Dermis blood vessel endothelial cell (primary cell): ENCODE results near the gene GFER. TPM values are rescaled to one million over a fixed set of nuclear protein-coding genes. Genes with fewer than 3 reads are reported as not detected.
A peak's percentile ranks its signal among the peaks of the same experiment; 100 is the strongest.

ENCODE experiments used
- DNase-seq: peaks from one replicate; pipeline ENCODE4 v3.0.0; 2010
- total RNA-seq: library from RNA; depleted of rRNA; stranded (reverse); fragments of >200 nt; gene quantifications from 2 replicates; pipeline ENCODE4 v1.2.3, GENCODE V29; 2014

GFER gene
- total RNA-seq, 1 donor from 2014 or later = 9.0 TPM

GRCh38 chr16:2027024-2028010 is 43.3 kb downstream of the GFER start:
- DNase-seq = peak; percentile 52

GRCh38 chr16:2028146-2028545 is 44.2 kb downstream of the GFER start:
- no peak for DNase-seq

GRCh38 chr16:2028620-2029220 is 44.7 kb downstream of the GFER start:
- no peak for DNase-seq

DNA sequence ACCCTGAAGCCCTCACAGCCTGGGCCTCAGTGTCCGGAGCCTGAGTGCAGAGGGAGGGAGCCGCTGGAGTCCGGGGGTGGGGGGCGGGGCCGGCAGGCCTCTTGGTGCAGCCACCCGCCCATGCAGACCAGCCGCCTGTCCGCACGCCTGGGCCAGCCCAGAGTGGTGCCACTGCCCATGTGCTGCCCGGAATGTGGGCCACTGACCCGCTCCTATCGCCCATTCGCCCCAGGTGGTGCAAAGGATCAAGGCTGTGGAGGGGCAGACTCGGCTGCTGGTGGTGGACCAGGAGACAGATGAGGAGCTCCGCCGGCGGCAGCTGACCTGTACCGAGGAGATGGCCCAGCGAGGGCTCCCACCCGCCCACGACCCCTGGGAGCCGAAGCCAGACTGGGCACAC is 45.4 kb downstream of the GFER start:
- no peak for DNase-seq

- DNase-seq = no peak
These were observed 46.0 kb downstream of the GFER start for GRCh38 chr16:2030036-2030435.

DNA sequence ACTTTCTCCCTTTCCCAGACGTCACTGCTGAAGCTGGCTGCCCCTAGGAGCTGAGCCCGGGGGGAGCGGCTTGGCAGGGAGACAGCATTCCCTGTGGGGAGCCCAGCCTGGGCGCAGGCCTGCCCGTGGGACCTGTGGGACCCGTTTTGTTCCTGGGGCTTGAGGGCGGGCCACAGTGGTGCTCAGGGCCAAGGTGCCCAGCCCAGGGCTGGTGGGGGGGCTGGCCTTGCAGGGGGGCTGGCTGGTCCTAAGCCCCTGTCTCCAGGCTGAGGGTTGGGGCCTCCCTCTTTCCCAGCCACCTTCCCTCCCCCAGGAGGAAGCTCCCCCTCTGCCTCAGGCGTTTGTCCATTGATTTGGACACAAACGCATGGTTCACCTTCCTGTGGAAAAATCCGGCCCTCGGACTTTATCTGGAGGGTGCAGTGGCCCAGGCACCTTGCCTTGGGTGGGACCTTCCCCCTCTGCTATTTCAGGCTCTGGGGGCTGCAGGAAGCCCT is 47.1 kb downstream of the GFER start:
- DNase-seq = peak; percentile 64

- no peak for DNase-seq
These were observed 48.5 kb downstream of the GFER start for GRCh38 chr16:2032285-2033056.

DNA sequence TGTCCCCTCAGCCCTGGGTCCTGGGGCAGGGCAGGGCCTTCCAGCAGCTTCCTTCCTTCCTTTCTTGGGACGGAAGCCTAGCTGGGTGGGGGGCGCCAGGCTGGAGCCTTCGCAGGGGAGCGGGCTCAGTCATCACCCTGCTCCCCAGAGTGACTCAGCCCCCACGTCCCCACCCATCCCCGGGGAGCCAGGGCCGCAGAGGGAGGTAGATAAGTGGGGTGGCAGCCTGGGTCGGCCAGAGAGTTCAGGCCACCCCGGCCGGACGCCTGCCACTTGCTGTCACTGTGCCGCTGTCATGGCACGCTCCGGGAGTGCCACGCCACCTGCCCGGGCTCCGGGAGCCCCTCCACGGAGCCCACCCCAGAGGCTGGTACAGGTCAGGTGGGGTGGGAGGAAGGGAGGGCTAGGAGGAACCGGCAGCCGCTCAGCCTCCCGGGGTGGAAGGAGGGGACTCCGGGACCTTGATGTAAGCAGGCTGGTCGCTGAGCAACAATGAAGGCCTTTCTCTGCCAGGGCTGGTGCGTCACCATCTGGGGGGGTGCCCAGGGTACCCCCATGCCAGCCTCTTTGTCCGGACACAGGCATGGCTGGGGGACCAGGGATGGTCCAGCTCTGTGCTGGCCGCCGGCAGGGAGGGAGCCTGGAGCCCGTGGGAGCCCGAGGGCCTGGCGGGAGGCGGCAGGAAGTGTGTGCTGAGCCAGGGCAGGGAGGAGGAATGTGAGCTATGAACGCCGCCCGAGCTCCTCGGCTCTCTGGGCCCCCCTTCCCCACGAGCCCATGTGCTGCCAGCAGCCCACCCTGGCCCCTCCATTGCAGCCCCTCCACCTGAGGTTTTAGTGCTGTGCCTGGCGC is 49.3 kb downstream of the GFER start:
- DNase-seq = peak; percentile 76

DNA sequence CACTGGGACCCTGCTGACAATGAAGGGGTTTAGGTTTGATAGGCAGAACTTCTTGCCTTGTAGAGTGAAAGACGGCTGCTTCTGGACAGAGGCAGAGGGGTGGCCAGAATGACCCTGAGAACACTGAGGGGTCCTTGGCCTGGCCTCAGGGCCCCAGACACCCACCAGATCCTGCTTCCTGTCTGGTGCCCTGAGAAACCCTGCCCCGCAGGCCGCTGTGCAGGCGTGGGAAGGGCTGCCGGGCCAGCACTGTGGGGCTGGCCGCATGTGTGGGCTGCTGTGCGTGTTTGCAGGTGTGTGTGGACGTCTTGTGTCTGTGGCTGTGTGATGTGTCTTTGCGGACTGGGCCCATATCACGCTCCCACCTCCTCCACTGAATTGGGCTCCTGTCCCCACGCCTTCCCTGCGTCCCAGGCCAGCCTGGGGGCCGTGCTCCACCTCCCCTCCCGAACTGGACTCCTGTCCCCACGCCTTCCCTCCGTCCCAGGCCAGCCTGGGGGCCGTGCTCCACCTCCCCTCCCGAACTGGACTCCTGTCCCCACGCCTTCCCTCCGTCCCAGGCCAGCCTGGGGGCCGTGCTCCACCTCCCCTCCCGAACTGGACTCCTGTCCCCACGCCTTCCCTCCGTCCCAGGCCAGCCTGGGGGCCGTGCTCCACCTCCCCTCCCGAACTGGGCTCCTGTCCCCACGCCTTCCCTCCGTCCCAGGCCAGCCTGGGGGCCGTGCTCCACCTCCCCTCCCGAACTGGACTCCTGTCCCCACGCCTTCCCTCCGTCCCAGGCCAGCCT is 50.1 kb downstream of the GFER start:
- peak; percentile 40 for DNase-seq

DNA sequence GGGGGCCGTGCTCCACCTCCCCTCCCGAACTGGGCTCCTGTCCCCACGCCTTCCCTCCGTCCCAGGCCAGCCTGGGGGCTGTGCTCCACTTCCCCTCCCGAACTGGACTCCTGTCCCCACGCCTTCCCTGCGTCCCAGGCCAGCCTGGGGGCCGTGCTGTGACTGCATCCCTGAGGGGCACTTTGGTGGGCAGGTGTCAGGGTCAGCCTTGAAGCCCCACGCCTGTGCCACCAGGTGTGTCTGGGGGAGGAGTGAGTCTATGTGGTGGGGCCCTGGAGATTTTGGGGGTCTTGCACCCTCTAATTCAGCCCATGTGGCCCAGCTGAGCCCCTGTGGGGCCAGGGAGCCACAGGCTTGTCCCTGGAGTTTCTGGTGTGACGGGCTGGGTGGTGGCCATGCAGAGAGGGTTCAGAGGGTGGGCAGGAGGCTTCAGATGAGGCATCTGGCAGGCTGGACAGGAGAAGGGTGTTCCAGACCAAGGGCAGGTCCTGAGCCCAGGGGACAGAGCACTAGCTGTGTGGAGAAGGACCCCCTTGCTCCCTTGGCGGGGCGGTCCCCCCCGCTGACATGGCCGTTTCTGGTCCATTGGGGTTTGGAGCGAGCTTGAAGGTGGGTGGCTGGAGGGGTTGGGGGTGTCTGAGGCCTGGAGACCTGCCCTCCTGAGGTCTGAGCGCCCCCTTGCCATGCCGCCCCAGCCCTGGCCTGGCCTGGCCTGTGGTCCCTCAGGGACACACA is 50.9 kb downstream of the GFER start:
- DNase-seq = no peak

- DNase-seq = peak; percentile 55
These were observed 51.6 kb downstream of the GFER start for GRCh38 chr16:2035431-2036199.

GRCh38 chr16:2036200-2036966 is 52.4 kb downstream of the GFER start:
- no peak for DNase-seq

DNA sequence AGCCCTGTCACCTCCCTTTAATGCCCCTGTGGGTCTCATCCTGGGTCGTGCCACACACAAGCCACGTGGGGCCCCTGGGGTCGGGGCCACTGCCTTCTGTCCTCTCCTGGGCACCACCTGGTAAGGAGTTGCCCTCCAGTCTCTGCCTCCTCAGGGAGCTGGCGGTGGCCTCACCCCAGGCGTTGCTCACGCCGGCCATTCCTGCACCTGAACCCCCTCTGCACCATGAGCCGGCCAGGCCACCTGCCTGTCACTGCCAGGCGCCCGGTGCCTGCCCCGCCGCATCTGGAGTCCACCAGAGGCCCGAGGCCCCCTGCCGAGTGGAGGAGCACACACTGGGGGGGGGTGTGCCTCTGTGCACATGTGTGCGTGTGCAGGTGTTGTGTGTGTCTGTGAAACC is 53.1 kb downstream of the GFER start:
- no peak for DNase-seq

Other genes starting within 250 kb of the GFER start
- gene NME3, start 212.7 kb upstream of the GFER start, total RNA-seq = 46.6 and 87.3 TPM in 2 replicates
- 9.7 and 16.5 TPM in 2 replicates for gene EME2, start 211.4 kb upstream of the GFER start, total RNA-seq
- 77.1 and 84.7 TPM in 2 replicates for gene MRPS34, start 211.1 kb upstream of the GFER start, total RNA-seq
- 57.6 and 82.2 TPM in 2 replicates for gene SPSB3, start 201.6 kb upstream of the GFER start, total RNA-seq
- gene NUBP2, start 201.2 kb upstream of the GFER start, total RNA-seq = 91.8 and 110 TPM in 2 replicates
- not detected in 2 replicates for gene IGFALS, start 190.5 kb upstream of the GFER start, total RNA-seq
- gene HAGH, start 157.4 kb upstream of the GFER start, total RNA-seq = 76.5 and 89.2 TPM in 2 replicates
- 79.7 and 82.4 TPM in 2 replicates for gene FAHD1, start 157.0 kb upstream of the GFER start, total RNA-seq
- gene MEIOB, start 112.0 kb upstream of the GFER start, total RNA-seq = not detected in 2 replicates
- gene HS3ST6, start 65.8 kb upstream of the GFER start, total RNA-seq = not detected in 2 replicates
- gene MSRB1, start 41.0 kb upstream of the GFER start, total RNA-seq = 6.6 and 8.1 TPM in 2 replicates
- not detected in 2 replicates for gene RPL3L, start 29.5 kb upstream of the GFER start, total RNA-seq
- gene NDUFB10, start 24.7 kb upstream of the GFER start, total RNA-seq = 107 and 149 TPM in 2 replicates
- 1,669 and 1,784 TPM in 2 replicates for gene RPS2, start 19.4 kb upstream of the GFER start, total RNA-seq
- not detected in 2 replicates for gene RNF151, start 17.3 kb upstream of the GFER start, total RNA-seq
- gene TBL3, start 12.1 kb upstream of the GFER start, total RNA-seq = 46.1 and 71.8 TPM in 2 replicates
- 0.34 TPM in 1 of 2 replicates, not detected in the other for gene NOXO1, start 2.7 kb upstream of the GFER start, total RNA-seq
- 1.6 and 2.4 TPM in 2 replicates for gene SYNGR3, start 5.8 kb downstream of the GFER start, total RNA-seq
- 19.1 and 28.2 TPM in 2 replicates for gene ZNF598, start 25.6 kb downstream of the GFER start, total RNA-seq
- 0.17 and 1.2 TPM in 2 replicates for gene NPW, start 35.6 kb downstream of the GFER start, total RNA-seq
- 33.5 and 79.6 TPM in 2 replicates for gene NHERF2, start 42.7 kb downstream of the GFER start, total RNA-seq
- 27.7 and 32.3 TPM in 2 replicates for gene NTHL1, start 63.6 kb downstream of the GFER start, total RNA-seq
- gene TSC2, start 63.8 kb downstream of the GFER start, total RNA-seq = 40.8 and 59.3 TPM in 2 replicates
- gene PKD1, start 151.7 kb downstream of the GFER start, total RNA-seq = 55.6 and 77.1 TPM in 2 replicates
- gene RAB26, start 164.4 kb downstream of the GFER start, total RNA-seq = 0.34 and 0.84 TPM in 2 replicates
- 110 and 171 TPM in 2 replicates for gene TRAF7, start 171.6 kb downstream of the GFER start, total RNA-seq
- 0.05 and 0.17 TPM in 2 replicates for gene CASKIN1, start 212.4 kb downstream of the GFER start, total RNA-seq
- gene MLST8, start 221.3 kb downstream of the GFER start, total RNA-seq = 16.0 and 25.6 TPM in 2 replicates
- gene BRICD5, start 226.7 kb downstream of the GFER start, total RNA-seq = 1.3 and 4.4 TPM in 2 replicates
- 18.4 and 20.2 TPM in 2 replicates for gene PGP, start 230.6 kb downstream of the GFER start, total RNA-seq
- 34.4 and 37.1 TPM in 2 replicates for gene E4F1, start 239.4 kb downstream of the GFER start, total RNA-seq